SK-N-SH (cell line): ENCODE data around the gene TMTC2. TPM values are rescaled to one million over a fixed set of nuclear protein-coding genes. Genes with fewer than 3 reads are reported as not detected.

Experiments used
- CTCF ChIA-PET: fragments of 300-600, 350-600 bp; formaldehyde crosslinking; extraction: SDS; loops from one replicate; lab custom pipeline; 2021; lab: Yijun Ruan, JAX
- POLR2A ChIA-PET: fragments of 350-600 bp; sonication (Branson Sonifier 250); formaldehyde crosslinking; extraction: SDS; loops from one replicate; lab custom pipeline; 2020; ENCODE audit warnings: antibody characterized with exemption, inconsistent platforms; lab: Yijun Ruan, JAX
- DNase-seq: peaks from one replicate; pipeline ENCODE4 v3.0.0; 2012
- H2AFZ ChIP-seq: fragments of 200-600 bp; sonication (generic); 2 replicates; pipeline ENCODE4 v1.8.1; 2016; ENCODE audit warnings: antibody characterized with exemption, mild to moderate bottlenecking, low read depth
- H3F3A ChIP-seq: fragments of 200-600 bp; sonication (generic); replicated peaks from 2 replicates; pipeline ENCODE3; 2016; ENCODE audit warnings: antibody characterized with exemption, mild to moderate bottlenecking; ENCODE audit not compliant: insufficient read depth
- H3K27ac ChIP-seq, 2 experiments: fragments of 200-500 bp in 1 of 2; fragments of 200-600 bp in 1 of 2; sonication (Bioruptor generic) in 1 of 2; sonication (generic), shearing (Covaris generic) in 1 of 2; 2 replicates each; pipeline versions ENCODE4 v1.5.1 to v1.6.1; 2014 to 2016; ENCODE audit warnings: low read depth in 2 of 2, inconsistent platforms in 1 of 2, low read length in 1 of 2, mild to moderate bottlenecking in 1 of 2, mixed read lengths in 1 of 2
- H3K27me3 ChIP-seq: fragments of 200-600 bp; sonication (generic), shearing (Covaris generic); 2 replicates; pipeline ENCODE4 v1.6.1; 2016; ENCODE audit warnings: mixed run types; ENCODE audit not compliant: insufficient read depth
- H3K36me3 ChIP-seq, 2 experiments: fragments of 200-500 bp in 1 of 2; fragments of 200-600 bp in 1 of 2; sonication (Bioruptor generic) in 1 of 2; sonication (generic) in 1 of 2; replicated peaks in 1 of 2; 2 replicates each; pipeline versions ENCODE3 to v1.5.1; 2014 to 2016; ENCODE audit warnings: low read length in 1 of 2, mild to moderate bottlenecking in 1 of 2; ENCODE audit not compliant: insufficient read depth in 2 of 2, control insufficient read depth in 1 of 2
- H3K4me1 ChIP-seq, 2 experiments: fragments of 200-500 bp in 1 of 2; fragments of 200-600 bp in 1 of 2; sonication (Bioruptor generic) in 1 of 2; sonication (generic), shearing (Covaris generic) in 1 of 2; 2 replicates each; pipeline versions ENCODE4 v1.5.1 to v1.6.1; 2014 to 2016; ENCODE audit warnings: low read depth in 1 of 2, low read length in 1 of 2, mixed run types in 1 of 2; ENCODE audit not compliant: insufficient read depth in 2 of 2, control insufficient read depth in 1 of 2
- H3K4me2 ChIP-seq: fragments of 200-600 bp; sonication (generic), shearing (Covaris generic); 2 replicates; pipeline ENCODE4 v1.6.1; 2017; ENCODE audit warnings: mixed run types
- H3K4me3 ChIP-seq, 2 experiments: fragments of 200-500 bp in 1 of 2; fragments of 200-600 bp in 1 of 2; sonication (Bioruptor generic) in 1 of 2; sonication (generic), shearing (Covaris generic) in 1 of 2; 2 replicates each; pipeline versions ENCODE4 v1.5.1 to v1.8.1; 2014 to 2016; ENCODE audit warnings: low read depth in 2 of 2, inconsistent platforms in 1 of 2, low read length in 1 of 2, mild to moderate bottlenecking in 1 of 2, mixed read lengths in 1 of 2, moderate library complexity in 1 of 2
- H3K79me2 ChIP-seq: fragments of 200-600 bp; sonication (generic); 2 replicates; pipeline ENCODE4 v1.8.1; 2017; ENCODE audit warnings: mild to moderate bottlenecking; ENCODE audit not compliant: insufficient read depth
- H3K9ac ChIP-seq: fragments of 200-600 bp; sonication (generic); 2 replicates; pipeline ENCODE4 v1.6.1; 2017; ENCODE audit warnings: mixed run types
- H3K9me2 ChIP-seq: fragments of 200-600 bp; sonication (generic); 2 replicates; pipeline ENCODE4 v1.6.1; 2017; ENCODE audit warnings: mixed run types
- H3K9me3 ChIP-seq: fragments of 200-600 bp; sonication (generic); 2 replicates; pipeline ENCODE4 v1.6.1; 2017; ENCODE audit warnings: mixed run types, mild to moderate bottlenecking, moderate library complexity
- H4K20me1 ChIP-seq: fragments of 200-600 bp; sonication (generic); 2 replicates; pipeline ENCODE4 v1.6.1; 2017; ENCODE audit warnings: mild to moderate bottlenecking, mixed run types; ENCODE audit not compliant: insufficient read depth
- CHD2 ChIP-seq: fragments of 150-350 bp; IDR thresholded peaks from 2 replicates; pipeline ENCODE4 v1.6.1; 2018; ENCODE audit warnings: low read length; ENCODE audit not compliant: partially characterized antibody
- ELF1 ChIP-seq: IDR thresholded peaks from 2 replicates; pipeline ENCODE4 v1.4.0; 2012
- EP300 ChIP-seq, 2 experiments: IDR thresholded peaks; 2 replicates each; pipeline versions ENCODE4 v1.4.0 to v1.6.1; 2012; ENCODE audit warnings: borderline replicate concordance in 1 of 2, low read depth in 1 of 2, low read length in 1 of 2
- FOXJ3 ChIP-seq: sonication (generic); formaldehyde crosslinking; IDR thresholded peaks from 2 replicates; pipeline ENCODE4 v1.5.1; 2020; ENCODE audit warnings: mild to moderate bottlenecking, missing genetic modification reagents
- GABPA ChIP-seq: IDR thresholded peaks from 2 replicates; pipeline ENCODE4 v1.4.0; 2012; ENCODE audit warnings: low read depth, mild to moderate bottlenecking
- JUND ChIP-seq: IDR thresholded peaks from 2 replicates; pipeline ENCODE4 v1.4.0; 2012
- MEF2A ChIP-seq: IDR thresholded peaks from 2 replicates; pipeline ENCODE4 v1.4.0; 2012; ENCODE audit warnings: low read depth, borderline replicate concordance
- NFIC ChIP-seq: IDR thresholded peaks from 2 replicates; pipeline ENCODE4 v1.4.0; 2012; ENCODE audit warnings: borderline replicate concordance
- POLR2AphosphoS5 ChIP-seq: IDR thresholded peaks from 2 replicates; pipeline ENCODE4 v1.6.1; 2012; ENCODE audit warnings: low read depth, low read length
- RAD21 ChIP-seq: IDR thresholded peaks from 2 replicates; pipeline ENCODE4 v1.6.1; 2012; ENCODE audit warnings: mild to moderate bottlenecking, low read length
- RFX5 ChIP-seq: IDR thresholded peaks from 2 replicates; pipeline ENCODE4 v1.6.1; 2012; ENCODE audit warnings: mild to moderate bottlenecking, improper control_type of control experiment, low read length
- SIN3A ChIP-seq: IDR thresholded peaks from 2 replicates; pipeline ENCODE4 v1.6.1; 2012; ENCODE audit warnings: low read depth, mild to moderate bottlenecking, low read length, moderate library complexity, borderline replicate concordance
- SMC3 ChIP-seq: IDR thresholded peaks from 2 replicates; pipeline ENCODE4 v1.6.1; 2012; ENCODE audit warnings: low read depth, low read length, improper control_type of control experiment
- TCF12 ChIP-seq: IDR thresholded peaks from 2 replicates; pipeline ENCODE4 v1.4.0; 2012
- TEAD4 ChIP-seq: IDR thresholded peaks from 2 replicates; pipeline ENCODE4 v1.4.0; 2012; ENCODE audit warnings: mild to moderate bottlenecking, borderline replicate concordance; ENCODE audit not compliant: insufficient read depth
- YY1 ChIP-seq: IDR thresholded peaks from 2 replicates; pipeline ENCODE4 v1.4.0; 2012; ENCODE audit warnings: low read depth, mild to moderate bottlenecking
- WGBS: methylation state at CpG from one replicate; pipeline ENCODE4 v1.1.6; 2017; ENCODE audit warnings: low lambda C conversion rate; 5-methylcytosine and 5-hydroxymethylcytosine counted together
- polyA plus RNA-seq, 3 experiments: library from polyadenylated mRNA; depleted of rRNA; stranded (reverse); fragments of >200 nt; gene quantifications; 2 replicates each; pipeline ENCODE4 v1.2.3, GENCODE V29; 2012
- TF ChIP-seq, protein P1 (sequence below): IDR thresholded peaks from 2 replicates; pipeline ENCODE4; 2012
- TF ChIP-seq, protein P2 (sequence below): fragments of 150-350 bp; IDR thresholded peaks from 2 replicates; pipeline ENCODE4 v1.6.1; 2016; ENCODE audit warnings: mild to moderate bottlenecking, low read depth, low read length
- TF ChIP-seq, protein P3 (sequence below): fragments of 200-600 bp; sonication (generic); IDR thresholded peaks from 2 replicates; pipeline ENCODE4 v1.6.1; 2017; ENCODE audit warnings: antibody characterized with exemption, mild to moderate bottlenecking, moderate library complexity

The TMTC2 gene
- polyA plus RNA-seq, 1 of the 3 experiments (the other 2 are of a cell fraction) = 4.1 TPM

DNA sequence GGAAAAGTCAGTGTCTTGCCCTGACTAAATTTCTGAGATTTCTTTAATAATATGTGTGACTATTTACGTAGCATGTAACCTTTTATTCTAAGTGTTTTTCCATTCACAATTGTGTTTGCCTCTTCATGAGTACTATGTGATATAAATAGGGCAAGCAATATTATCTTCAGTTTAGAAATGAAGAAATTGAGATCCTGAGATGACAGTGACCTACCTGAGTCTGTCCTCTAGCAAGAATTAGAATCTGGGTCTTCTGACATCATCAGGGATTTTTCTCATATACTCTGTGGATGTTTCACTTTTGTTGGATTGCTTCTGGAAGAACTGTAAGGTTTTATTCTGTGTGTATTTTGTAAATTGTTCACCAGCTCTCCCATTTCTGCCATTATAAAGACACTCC is 35.0 kb downstream of the TMTC2 start:
- 93% methylated on average over 1 of the region's 1 CpG for WGBS
- no peaks in the 10 kb centered on the region for H3K79me2 ChIP-seq
- peaks cover 0 to 6% of the 10 kb centered on the region in 2 experiments for H3K36me3 ChIP-seq
- peaks cover 0 to 2% of the 10 kb centered on the region in 2 experiments; a peak in 2 of 4 replicates for H3K4me1 ChIP-seq
- H3K9me3 ChIP-seq = no peaks in the 10 kb centered on the region
- H3K27ac ChIP-seq = no peak overlapping the region
- TF ChIP-seq, protein P1, sequence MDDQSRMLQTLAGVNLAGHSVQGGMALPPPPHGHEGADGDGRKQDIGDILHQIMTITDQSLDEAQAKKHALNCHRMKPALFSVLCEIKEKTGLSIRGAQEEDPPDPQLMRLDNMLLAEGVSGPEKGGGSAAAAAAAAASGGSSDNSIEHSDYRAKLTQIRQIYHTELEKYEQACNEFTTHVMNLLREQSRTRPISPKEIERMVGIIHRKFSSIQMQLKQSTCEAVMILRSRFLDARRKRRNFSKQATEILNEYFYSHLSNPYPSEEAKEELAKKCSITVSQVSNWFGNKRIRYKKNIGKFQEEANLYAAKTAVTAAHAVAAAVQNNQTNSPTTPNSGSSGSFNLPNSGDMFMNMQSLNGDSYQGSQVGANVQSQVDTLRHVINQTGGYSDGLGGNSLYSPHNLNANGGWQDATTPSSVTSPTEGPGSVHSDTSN = no peak
- TF ChIP-seq, protein P2, sequence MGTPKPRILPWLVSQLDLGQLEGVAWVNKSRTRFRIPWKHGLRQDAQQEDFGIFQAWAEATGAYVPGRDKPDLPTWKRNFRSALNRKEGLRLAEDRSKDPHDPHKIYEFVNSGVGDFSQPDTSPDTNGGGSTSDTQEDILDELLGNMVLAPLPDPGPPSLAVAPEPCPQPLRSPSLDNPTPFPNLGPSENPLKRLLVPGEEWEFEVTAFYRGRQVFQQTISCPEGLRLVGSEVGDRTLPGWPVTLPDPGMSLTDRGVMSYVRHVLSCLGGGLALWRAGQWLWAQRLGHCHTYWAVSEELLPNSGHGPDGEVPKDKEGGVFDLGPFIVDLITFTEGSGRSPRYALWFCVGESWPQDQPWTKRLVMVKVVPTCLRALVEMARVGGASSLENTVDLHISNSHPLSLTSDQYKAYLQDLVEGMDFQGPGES = no peak
- TF ChIP-seq NFIC (no peak), RFX5 (no peak), YY1 (no peak), RAD21 (no peak), MEF2A (no peak), ELF1 (no peak), FOXJ3 (CRISPR knock-in tag) (no peak), SMC3 (no peak), POLR2AphosphoS5 (no peak), GABPA (no peak), CHD2 (no peak), TEAD4 (no peak), JUND (no peak), EP300 (IDR thresholded peaks at IDR 0.05; ENCODE audit: borderline replicate concordance in 1 of 2, low read depth in 1 of 2, low read length in 1 of 2) (no peak), SIN3A (no peak), TCF12 (no peak)
- TF ChIP-seq, protein P3, sequence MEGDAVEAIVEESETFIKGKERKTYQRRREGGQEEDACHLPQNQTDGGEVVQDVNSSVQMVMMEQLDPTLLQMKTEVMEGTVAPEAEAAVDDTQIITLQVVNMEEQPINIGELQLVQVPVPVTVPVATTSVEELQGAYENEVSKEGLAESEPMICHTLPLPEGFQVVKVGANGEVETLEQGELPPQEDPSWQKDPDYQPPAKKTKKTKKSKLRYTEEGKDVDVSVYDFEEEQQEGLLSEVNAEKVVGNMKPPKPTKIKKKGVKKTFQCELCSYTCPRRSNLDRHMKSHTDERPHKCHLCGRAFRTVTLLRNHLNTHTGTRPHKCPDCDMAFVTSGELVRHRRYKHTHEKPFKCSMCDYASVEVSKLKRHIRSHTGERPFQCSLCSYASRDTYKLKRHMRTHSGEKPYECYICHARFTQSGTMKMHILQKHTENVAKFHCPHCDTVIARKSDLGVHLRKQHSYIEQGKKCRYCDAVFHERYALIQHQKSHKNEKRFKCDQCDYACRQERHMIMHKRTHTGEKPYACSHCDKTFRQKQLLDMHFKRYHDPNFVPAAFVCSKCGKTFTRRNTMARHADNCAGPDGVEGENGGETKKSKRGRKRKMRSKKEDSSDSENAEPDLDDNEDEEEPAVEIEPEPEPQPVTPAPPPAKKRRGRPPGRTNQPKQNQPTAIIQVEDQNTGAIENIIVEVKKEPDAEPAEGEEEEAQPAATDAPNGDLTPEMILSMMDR = no peak
- TF ChIP-seq, all 33 proteins: peak for 0
- DNase-seq = no peak
- ChIA-PET CTCF (no interaction called here), POLR2A (no interaction called here)
- no peaks in the 10 kb centered on the region for H3K27me3 ChIP-seq
- H3K4me2 ChIP-seq = no peak overlapping the region
- no peaks in the 10 kb centered on the region for H3F3A ChIP-seq
- H4K20me1 ChIP-seq = no peaks in the 10 kb centered on the region
- no peak overlapping the region for H3K4me3 ChIP-seq
- no peaks in the 10 kb centered on the region for H3K9me2 ChIP-seq
- no peak overlapping the region for H2AFZ ChIP-seq
- H3K9ac ChIP-seq = no peak overlapping the region
